HUES6 (cell line): ENCODE data around the gene NFIA.

Experiments
- H3K27ac ChIP-seq: 2 replicates; pipeline ENCODE4 v1.7.0; 2013; ENCODE audit warnings: low read depth, mild to moderate bottlenecking, low read length, inconsistent platforms
- H3K27me3 ChIP-seq: 2 replicates; pipeline ENCODE4 v1.6.1; 2013; ENCODE audit warnings: low read length; ENCODE audit not compliant: control insufficient read depth, insufficient read depth
- H3K36me3 ChIP-seq: 2 replicates; pipeline ENCODE4 v1.6.1; 2013; ENCODE audit warnings: low read length; ENCODE audit not compliant: control insufficient read depth, insufficient read depth
- H3K4me1 ChIP-seq: 2 replicates; pipeline ENCODE4 v1.6.1; 2013; ENCODE audit warnings: low read length; ENCODE audit not compliant: control insufficient read depth, insufficient read depth
- H3K4me3 ChIP-seq: 2 replicates; pipeline ENCODE4 v1.5.1; 2013; ENCODE audit warnings: low read depth, low read length
- H3K9ac ChIP-seq: one replicate; pipeline ENCODE4 v1.6.1; 2013; ENCODE audit warnings: mild to moderate bottlenecking, low read length
- H3K9me3 ChIP-seq: 2 replicates; pipeline ENCODE4 v1.6.1; 2013; ENCODE audit warnings: low read depth, low read length; ENCODE audit not compliant: control insufficient read depth, insufficient read depth

NFIA gene

DNA sequence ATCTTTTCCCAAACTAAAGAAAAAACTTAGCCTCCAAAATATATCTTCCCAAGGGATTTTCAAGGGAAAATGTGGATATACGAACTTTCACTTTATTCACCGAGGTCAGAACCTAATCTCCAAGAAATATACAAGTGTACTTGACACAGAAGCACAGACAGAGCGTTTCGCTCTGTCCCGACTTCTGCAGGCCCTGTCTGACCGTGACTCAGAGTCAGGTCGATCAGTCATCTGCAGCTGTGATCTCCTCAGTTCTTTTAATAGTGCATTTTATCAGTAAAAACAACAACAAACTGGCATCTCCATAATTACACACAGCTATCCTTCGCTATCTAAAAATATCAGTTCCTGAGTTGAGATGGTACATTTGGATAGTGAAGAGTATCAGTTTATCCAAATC lies 416.0 kb downstream of the NFIA start:
- H3K27ac ChIP-seq = no peak overlapping the region
- no peaks in the 10 kb centered on the region for H3K27me3 ChIP-seq
- H3K4me3 ChIP-seq = no peak overlapping the region

DNA sequence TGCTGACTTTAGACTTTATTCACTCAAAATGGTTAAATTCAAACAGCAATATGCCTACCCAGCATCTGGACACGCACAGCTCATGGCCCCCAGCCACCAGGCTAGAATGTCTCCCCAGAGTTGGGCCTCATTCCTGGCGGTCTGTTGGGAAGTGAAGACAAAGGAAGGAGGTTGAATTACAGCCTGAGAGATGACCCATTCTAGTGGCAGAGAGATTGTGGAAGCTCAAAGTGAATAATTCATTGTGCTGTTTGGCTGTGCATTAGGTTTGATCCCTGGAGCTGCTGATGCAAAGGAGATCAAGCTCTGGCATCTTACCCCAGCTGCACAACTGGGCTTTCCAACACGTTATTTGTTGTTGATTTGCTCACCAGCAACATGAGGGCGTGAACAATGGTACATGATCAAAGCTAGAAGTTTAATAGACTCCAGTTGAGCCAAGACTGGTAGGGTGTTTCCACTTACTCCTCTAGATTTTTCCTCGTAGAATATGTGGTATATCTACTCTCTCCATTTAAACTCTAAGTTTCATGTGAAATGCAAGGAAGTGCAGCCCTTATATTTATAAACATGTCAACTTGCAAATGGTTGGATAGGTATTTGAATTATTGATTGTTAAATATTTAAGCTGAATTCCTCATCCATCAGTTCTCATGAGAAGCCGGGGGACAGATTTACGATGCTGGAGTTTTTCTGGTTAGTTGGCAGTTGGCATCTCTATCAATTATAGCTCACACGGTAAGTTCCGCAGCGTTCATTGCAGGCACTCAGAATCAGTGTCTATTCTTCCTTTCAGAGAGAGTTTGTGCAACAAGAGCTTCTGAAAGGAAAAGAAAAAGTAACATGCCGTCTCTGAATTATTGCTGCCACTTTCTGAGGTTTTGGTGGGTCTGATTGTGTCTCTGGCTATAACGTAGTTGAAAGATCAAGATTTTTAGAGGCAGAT lies 419.9 kb downstream of the NFIA start:
- no peak overlapping the region for H3K4me3 ChIP-seq
- no peak overlapping the region for H3K27ac ChIP-seq
- no peak overlapping the region for H3K9ac ChIP-seq
- H3K9me3 ChIP-seq = no peaks in the 10 kb centered on the region
- H3K27me3 ChIP-seq = no peaks in the 10 kb centered on the region
- H3K36me3 ChIP-seq = no peaks in the 10 kb centered on the region
- peaks cover 7% of the 10 kb centered on the region; the same call in 1 of the 2 replicates for H3K4me1 ChIP-seq

More for the DNA sequence above, 416.0 kb downstream of the NFIA start:
- no peaks in the 10 kb centered on the region for H3K4me1 ChIP-seq
- no peak overlapping the region for H3K9ac ChIP-seq
- H3K36me3 ChIP-seq = no peaks in the 10 kb centered on the region
- no peaks in the 10 kb centered on the region for H3K9me3 ChIP-seq

DNA sequence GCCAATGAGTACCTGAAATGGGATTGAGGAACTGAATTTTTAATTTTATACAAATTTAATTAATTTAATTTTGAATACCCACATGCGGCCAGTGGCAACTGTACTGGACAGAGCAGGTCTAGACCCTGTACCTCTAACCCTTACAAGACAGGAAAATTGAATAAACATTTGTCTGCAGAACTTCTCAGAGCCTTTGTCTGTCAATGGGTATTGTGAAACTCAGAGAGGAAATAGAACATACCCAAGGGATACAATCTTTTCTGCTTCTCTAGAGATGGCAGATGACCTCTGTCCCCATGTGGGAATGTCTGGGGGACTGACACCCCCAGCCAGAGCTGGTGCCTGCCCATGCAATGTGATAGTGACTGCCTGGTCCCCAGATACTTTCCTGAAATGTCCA lies 421.9 kb downstream of the NFIA start:
- Histone ChIP-seq H3K27ac (no peak overlapping the region), H3K27me3 (no peaks in the 10 kb centered on the region), H3K9ac (no peak overlapping the region), H3K9me3 (peaks cover 4% of the 10 kb centered on the region; the same call in 1 of the 2 replicates), H3K4me3 (no peak overlapping the region), H3K36me3 (no peaks in the 10 kb centered on the region), H3K4me1 (peaks cover 9% of the 10 kb centered on the region; the same call in 1 of the 2 replicates)

DNA sequence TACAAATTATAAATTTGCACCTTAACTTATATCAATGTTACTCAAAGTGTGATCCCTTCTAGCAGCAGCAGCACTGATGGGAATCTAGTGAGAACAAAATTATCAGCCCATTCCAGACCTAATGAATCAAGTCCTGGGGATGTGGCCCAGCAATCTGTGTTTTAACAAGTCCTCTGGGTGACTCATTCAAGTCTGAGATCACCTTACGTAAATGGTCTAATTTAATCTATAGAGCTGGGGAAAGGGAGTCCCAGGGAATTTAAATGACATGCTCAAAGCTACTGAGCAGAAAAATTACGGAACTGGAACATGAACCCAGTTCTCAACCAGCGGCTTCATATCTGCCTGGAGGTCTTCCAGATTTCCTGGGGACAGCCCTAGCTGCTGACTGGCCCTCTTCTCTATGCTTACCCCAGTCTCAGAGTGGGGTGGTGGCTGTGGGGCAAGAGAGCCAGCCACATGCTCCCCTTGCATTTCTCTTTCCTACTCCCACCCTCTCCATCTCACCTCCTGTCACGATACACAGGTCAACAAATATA lies 422.6 kb downstream of the NFIA start:
- no peaks in the 10 kb centered on the region for H3K36me3 ChIP-seq
- H3K9me3 ChIP-seq = peaks cover 4% of the 10 kb centered on the region; the same call in 1 of the 2 replicates
- no peak overlapping the region for H3K4me3 ChIP-seq
- no peaks in the 10 kb centered on the region for H3K27me3 ChIP-seq
- H3K27ac ChIP-seq = no peak overlapping the region
- peaks cover 9% of the 10 kb centered on the region; the same call in 1 of the 2 replicates for H3K4me1 ChIP-seq
- no peak overlapping the region for H3K9ac ChIP-seq

DNA sequence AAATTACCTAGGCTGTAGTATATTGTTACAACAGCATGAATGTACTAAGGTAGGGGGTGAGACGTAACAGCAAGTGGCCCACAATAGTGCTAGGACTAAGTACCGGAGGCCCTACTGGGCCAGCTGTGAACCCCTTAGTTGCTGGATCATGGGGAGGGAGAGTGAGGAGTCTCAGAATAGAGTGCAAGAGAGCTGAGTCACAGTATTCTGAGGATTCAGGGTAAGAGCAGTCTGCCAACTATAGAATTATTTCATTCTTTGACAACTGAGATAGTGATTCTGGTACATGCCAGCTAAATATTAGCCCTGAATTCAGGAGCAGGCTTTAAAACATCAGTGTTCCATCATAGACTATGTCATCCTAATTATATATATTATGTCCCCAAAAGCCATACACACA lies 423.9 kb downstream of the NFIA start:
- H3K27me3 ChIP-seq = no peaks in the 10 kb centered on the region
- H3K9me3 ChIP-seq = peaks cover 10% of the 10 kb centered on the region; the same call in 1 of the 2 replicates
- H3K36me3 ChIP-seq = no peaks in the 10 kb centered on the region
- no peak overlapping the region for H3K9ac ChIP-seq
- peaks cover 9% of the 10 kb centered on the region; the same call in 1 of the 2 replicates for H3K4me1 ChIP-seq
- H3K4me3 ChIP-seq = no peak overlapping the region
- no peak overlapping the region for H3K27ac ChIP-seq

DNA sequence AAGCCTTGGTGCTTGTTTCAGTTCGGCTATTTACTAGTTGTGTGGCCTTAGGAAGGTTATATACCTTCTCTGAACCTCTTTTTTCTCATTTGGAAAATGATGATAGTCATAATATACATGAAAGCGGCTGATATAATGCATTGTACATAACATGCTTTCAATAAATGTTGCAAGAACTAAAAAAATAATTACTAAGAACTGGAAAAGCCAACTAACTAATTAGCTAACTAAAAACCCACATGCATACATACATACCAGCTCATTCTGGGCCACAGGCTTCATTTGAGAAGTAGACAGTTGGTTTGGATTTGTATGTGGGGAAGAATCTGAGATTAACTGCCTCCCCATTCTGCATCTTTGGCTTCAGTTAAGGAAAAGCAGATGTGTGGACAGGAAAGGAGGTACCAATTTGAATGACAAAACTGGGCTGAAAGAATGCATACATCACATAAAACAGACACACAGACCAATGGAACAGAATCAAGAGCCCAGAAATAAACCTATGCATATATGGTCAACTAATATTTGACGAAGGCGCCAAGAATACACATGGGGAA lies 424.7 kb downstream of the NFIA start:
- no peaks in the 10 kb centered on the region for H3K27me3 ChIP-seq
- peaks cover 10% of the 10 kb centered on the region; the same call in 1 of the 2 replicates for H3K9me3 ChIP-seq
- H3K4me3 ChIP-seq = no peak overlapping the region
- H3K36me3 ChIP-seq = no peaks in the 10 kb centered on the region
- H3K4me1 ChIP-seq = peaks cover 9% of the 10 kb centered on the region; the same call in 1 of the 2 replicates
- H3K9ac ChIP-seq = no peak overlapping the region
- no peak overlapping the region for H3K27ac ChIP-seq
